ACHN (cell line): ENCODE results near the gene MMP24.
A peak's percentile ranks its signal among the peaks of the same experiment; 100 is the strongest.

Source experiments
- DNase-seq: peaks from one replicate; pipeline ENCODE4 v3.0.0-alpha.2; 2015
- in situ Hi-C: cut with HindIII; loops from 2 replicates; pipeline ENCODE4 v1.10.0; 2017; ENCODE audit warnings: low sequenced_read_pairs, low pct_ligation_motif_present, low pct_unique_long_range_greater_than_20kb

MMP24 gene

GRCh38 chr20:35316086-35316485, 89.6 kb downstream of the MMP24 start:
- no peak for DNase-seq
- in situ Hi-C loops, result no loop called here

DNA sequence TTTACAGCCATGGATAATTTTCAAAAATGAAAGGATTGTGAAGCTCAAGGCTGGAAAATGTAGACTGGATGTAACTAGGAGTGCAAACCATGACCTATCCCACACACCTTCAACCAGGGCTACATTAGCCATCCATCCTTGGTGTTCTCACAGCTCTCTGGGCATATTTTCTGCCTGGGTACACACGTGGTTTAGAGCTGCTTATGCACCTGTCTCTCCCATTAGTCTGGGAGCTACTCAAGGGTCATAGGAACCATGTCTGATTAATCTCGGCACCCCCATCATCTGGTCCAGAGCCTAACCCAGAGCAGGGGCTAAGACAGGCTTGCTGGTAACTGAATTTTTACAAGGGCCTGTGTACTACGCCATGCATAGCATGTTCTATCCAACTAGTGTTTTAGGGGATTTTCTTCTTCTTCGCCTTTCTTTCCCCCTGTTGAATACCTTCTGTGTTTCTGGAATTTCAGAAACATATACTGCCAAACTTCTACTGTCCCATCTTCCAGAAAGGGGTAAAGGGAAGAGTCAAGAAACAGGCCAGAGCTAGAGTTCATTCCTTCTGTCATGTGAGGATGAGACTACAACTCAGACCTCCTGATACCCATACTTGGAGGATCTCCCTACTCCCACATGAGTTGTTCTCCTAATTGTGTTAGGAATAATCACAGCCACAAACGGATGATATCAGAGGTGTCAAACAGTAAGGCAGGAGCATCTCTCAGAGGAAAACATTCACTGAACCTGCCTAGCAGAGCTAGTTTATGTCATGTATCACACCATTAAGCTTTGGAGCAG, 91.1 kb downstream of the MMP24 start:
- in situ Hi-C loops, result no loop called here
- DNase-seq, result peak; percentile 32

DNA sequence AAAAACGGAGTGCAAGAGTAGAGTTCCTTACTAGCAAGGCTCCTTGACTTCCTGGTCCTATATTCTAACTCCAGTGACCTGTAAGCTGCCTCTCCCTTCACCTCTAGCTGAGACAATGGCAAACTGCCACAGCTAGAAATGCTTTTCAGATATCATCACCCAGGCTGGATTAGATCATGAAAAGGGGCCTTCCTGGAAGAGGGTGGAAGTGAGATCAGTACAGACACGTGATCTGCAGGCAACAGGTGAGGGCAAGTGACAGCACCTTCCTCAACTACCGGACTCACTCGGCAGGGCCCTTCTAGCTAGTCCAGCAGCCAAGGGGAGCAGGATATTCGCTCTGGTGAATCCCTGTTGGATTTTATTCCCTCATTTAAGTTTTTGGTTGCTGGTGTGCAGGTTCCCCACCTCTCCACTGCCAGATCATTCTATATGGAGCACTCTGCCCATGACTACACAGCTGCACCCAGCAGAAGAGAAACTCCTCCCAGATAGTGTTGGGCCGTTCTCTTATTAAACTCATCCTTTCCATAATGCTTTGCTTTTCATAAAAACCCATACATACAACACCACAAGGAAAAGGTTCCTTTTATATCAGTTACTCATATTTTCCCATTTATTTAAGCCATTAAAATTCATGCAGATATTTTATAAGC, 92.1 kb downstream of the MMP24 start:
- DNase-seq, result peak; percentile 96
- in situ Hi-C loops, result no loop called here

GRCh38 chr20:35319192-35319870, 92.8 kb downstream of the MMP24 start:
- in situ Hi-C loops, result no loop called here
- peak; percentile 77 for DNase-seq

DNA sequence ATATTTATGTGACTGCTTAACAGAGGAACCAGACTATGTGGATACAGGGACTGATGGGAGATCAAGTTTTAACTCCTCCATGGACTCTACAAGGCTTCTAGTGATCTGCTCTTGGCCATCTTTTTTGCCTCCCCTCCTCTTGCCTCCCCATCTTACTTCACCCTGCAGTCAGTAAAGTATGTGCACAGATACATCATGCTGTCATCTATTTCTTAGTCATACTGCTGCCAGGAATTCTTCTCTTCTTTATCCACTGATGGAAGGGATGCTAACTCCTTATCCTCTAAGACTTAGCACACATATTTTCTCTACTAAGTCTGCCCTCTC, 93.3 kb downstream of the MMP24 start:
- in situ Hi-C loops, result no loop called here
- DNase-seq, result peak; percentile 64

- in situ Hi-C loops, result no loop called here
Observed at GRCh38 chr20:35320396-35321126, 94.1 kb downstream of the MMP24 start.

GRCh38 chr20:35325401-35325800, 98.9 kb downstream of the MMP24 start:
- DNase-seq, result no peak
- in situ Hi-C loops, result no loop called here

More at GRCh38 chr20:35320396-35321126, 94.1 kb downstream of the MMP24 start:
- DNase-seq, result peak; percentile 87

- in situ Hi-C loops, result no loop called here
- DNase-seq, result no peak
Observed at GRCh38 chr20:35326021-35326739, 99.7 kb downstream of the MMP24 start.
